Natural killer cell (primary cell): ENCODE data around the gene OGFOD3. TPM values are rescaled to one million over a fixed set of nuclear protein-coding genes. Genes with fewer than 3 reads are reported as not detected.
A peak's percentile ranks its signal among the peaks of the same experiment; 100 is the strongest.

Experiments
- ATAC-seq, 3 donors: fragments of 150-1000 bp in 2 of 3; fragments of 200-7000 bp in 1 of 3; cut with Tn5 transposase; 1 replicate in 1 of 3; 2 replicates in 2 of 3; pipeline ENCODE4 v1.10.0; 2021; ENCODE audit warnings: mild to moderate bottlenecking in 2 of 3, moderate library complexity in 2 of 3
- DNase-seq, 2 donors: peaks; one replicate each; pipeline versions ENCODE4 v3.0.0 to v3.0.0-alpha.2; 2013 to 2021; ENCODE audit warnings: mixed read lengths in 1 of 2
- H3K27ac ChIP-seq: one replicate; pipeline ENCODE4 v1.5.1; 2013; ENCODE audit warnings: mild to moderate bottlenecking, low read length
- H3K27me3 ChIP-seq: one replicate; pipeline ENCODE4 v1.6.1; 2013; ENCODE audit warnings: low read length; ENCODE audit not compliant: control insufficient read depth, insufficient read depth
- H3K36me3 ChIP-seq: one replicate; pipeline ENCODE4 v1.6.1; 2013; ENCODE audit warnings: low read length; ENCODE audit not compliant: control insufficient read depth, insufficient read depth
- H3K4me1 ChIP-seq: one replicate; pipeline ENCODE4 v1.6.1; 2013; ENCODE audit warnings: low read length; ENCODE audit not compliant: control insufficient read depth, insufficient read depth
- H3K4me3 ChIP-seq: one replicate; pipeline ENCODE4 v1.5.1; 2013; ENCODE audit warnings: low read length
- H3K9me3 ChIP-seq: one replicate; pipeline ENCODE4 v1.6.1; 2013; ENCODE audit warnings: low read length; ENCODE audit not compliant: control insufficient read depth, insufficient read depth
- H3K27ac Mint-ChIP-seq, 2 donors: one replicate each; pipeline ENCODE4 v1.8.0; 2022; ENCODE audit warnings: mild to moderate bottlenecking in 2 of 2, mixed read lengths in 2 of 2, moderate library complexity in 1 of 2
- H3K27me3 Mint-ChIP-seq, 2 donors: one replicate each; pipeline ENCODE4 v1.8.0; 2022; ENCODE audit warnings: low read depth in 2 of 2, mixed read lengths in 2 of 2
- H3K36me3 Mint-ChIP-seq: one replicate; pipeline ENCODE4 v1.8.0; 2022; ENCODE audit warnings: mixed read lengths
- H3K4me1 Mint-ChIP-seq, 2 donors: one replicate each; pipeline ENCODE4 v1.8.0; 2022; ENCODE audit warnings: mixed read lengths in 2 of 2
- H3K4me3 Mint-ChIP-seq: one replicate; pipeline ENCODE4 v1.8.0; 2022; ENCODE audit warnings: mild to moderate bottlenecking, moderate library complexity, mixed read lengths
- H3K9me3 Mint-ChIP-seq, 2 donors: one replicate each; pipeline ENCODE4 v1.8.0; 2022; ENCODE audit warnings: mixed read lengths in 2 of 2
- CTCF ChIP-seq: fragments of 200-600 bp; IDR thresholded peaks from one replicate; pipeline ENCODE4 v1.8.0; 2022; ENCODE audit warnings: antibody characterized with exemption
- whole genome bisulfite sequencing: methylation state at CpG from one replicate; pipeline ENCODE4 v1.1.7; 2013; ENCODE audit warnings: missing lambda C conversion rate; ENCODE audit not compliant: insufficient coverage; 5-methylcytosine and 5-hydroxymethylcytosine counted together
- intact Hi-C: fragments of 100-400 bp; cut with micrococcal nuclease; formaldehyde crosslinking; loops from one replicate; pipeline ENCODE4 v1.14.2; 2022
- total RNA-seq, 4 donors: library from RNA; stranded (reverse); fragments of 120-200 nt in 1 of 4; gene quantifications; one replicate each; pipeline versions ENCODE4 v1.2.3 to v1.2.4, GENCODE V29; 2013 to 2022

OGFOD3 gene
- total RNA-seq, 3 donors from 2014 or later (not counting 1 experiment from before 2014, with no cell fraction given) = 21.6 to 28.6 (median 23.3) TPM

DNA sequence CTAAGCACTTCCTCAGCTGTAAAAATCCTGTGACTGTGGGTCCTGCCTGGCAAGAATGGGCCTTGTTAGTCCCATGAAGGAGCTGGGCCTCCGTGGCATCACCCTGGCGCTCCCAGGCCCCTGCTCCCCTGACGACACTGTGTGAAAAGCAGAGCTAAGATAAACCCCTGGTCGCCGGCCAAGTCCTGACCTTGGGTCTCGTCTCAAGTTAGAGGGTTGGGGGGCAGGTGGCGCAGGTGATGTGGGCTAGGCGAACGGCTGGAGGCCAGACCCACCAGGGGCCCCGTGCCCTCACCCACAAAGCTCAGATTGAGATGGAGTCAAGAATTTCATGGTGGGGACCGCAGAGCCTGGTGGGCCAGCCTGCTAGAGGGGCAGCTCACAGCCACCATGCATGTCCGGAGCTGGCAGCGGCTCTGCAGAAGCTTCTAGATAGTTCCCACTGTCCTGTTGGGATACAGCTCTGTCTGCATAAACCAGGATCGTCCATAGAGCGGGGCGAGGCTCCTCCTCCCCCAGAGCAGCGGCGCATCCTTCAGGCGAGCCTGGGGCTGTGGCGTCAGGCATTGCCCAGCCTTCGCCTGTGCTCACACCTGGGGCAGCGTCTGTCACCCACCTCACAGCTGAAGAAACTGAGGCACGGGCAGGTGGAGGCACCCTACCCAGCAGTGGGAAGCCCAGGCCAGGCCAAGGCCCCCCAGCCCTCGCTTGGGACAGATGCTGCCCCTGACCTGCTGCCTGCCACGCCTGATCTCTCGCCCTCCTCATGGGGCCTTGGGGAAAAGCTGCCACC is 20.2 kb upstream of the OGFOD3 start:
- ATAC-seq (no peak), DNase-seq (no peak)
- H3K4me1 ChIP-seq = peaks cover 55% of the 10 kb centered on the region
- Mint-ChIP-seq H3K27me3 (no peaks in the 10 kb centered on the region), H3K27ac (no peak overlapping the region), H3K4me3 (no peak overlapping the region), H3K4me1 (peaks cover 12 to 29% of the 10 kb centered on the region in 2 donors), H3K9me3 (no peaks in the 10 kb centered on the region), H3K36me3 (no peaks in the 10 kb centered on the region)
- WGBS = 94% methylated on average over 26 of the region's 26 CpGs
- H3K4me3 ChIP-seq = no peak overlapping the region
- H3K27ac ChIP-seq = no peak overlapping the region
- H3K27me3 ChIP-seq = no peaks in the 10 kb centered on the region
- TF ChIP-seq CTCF = no peak
- H3K36me3 ChIP-seq = peaks cover 36% of the 10 kb centered on the region
- intact Hi-C loops = no loop called here
- H3K9me3 ChIP-seq = no peaks in the 10 kb centered on the region

- WGBS = 97% methylated on average over 18 of the region's 18 CpGs
These were observed 18.9 kb upstream of the OGFOD3 start for GRCh38 chr17:82437325-82437668.

DNA sequence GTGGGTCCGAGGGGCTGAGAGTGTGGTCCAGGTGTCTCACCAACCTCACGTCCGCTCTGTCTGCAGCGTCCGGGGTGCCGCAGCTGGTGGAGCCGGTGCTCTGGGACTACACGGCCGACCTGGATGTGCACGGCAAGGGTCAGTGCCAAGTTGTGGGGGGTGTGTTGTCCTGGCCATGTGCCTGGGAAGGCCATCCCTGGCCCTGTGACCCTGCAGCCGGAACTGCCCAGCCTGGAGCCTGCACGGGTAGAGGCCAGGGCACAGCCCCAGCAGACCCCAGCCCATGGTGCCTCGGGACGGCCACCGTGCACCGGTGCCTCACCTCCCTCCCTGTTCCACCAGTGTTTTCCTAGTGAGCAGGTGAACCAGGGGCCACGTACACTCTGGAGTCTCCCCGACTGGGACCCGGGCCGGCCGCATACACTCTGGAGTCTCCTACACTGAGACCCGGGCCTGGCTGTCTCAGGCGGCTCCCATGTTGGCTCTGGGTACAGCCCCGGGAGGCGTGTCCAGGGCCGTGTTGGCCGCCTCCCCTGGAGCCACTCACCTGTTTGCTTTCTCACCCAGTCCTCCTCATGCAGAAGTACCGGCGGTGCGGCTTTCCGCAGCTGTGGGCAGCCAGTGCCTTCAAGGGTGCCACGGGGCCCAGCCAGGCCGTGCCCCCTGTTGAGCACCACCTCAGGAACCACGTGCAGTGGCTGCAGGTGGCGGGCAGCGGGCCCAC is 18.4 kb upstream of the OGFOD3 start:
- no peak for DNase-seq
- peaks cover 21% of the 10 kb centered on the region for H3K36me3 ChIP-seq
- H3K36me3 Mint-ChIP-seq = no peaks in the 10 kb centered on the region

More at GRCh38 chr17:82437325-82437668, 18.9 kb upstream of the OGFOD3 start:
- DNase-seq (no peak), ATAC-seq (no peak)
- Histone ChIP-seq H3K27ac (no peak overlapping the region), H3K27me3 (no peaks in the 10 kb centered on the region), H3K9me3 (no peaks in the 10 kb centered on the region), H3K4me3 (no peak overlapping the region), H3K4me1 (peaks cover 57% of the 10 kb centered on the region), H3K36me3 (peaks cover 24% of the 10 kb centered on the region)
- no peaks in the 10 kb centered on the region for H3K36me3 Mint-ChIP-seq
- no peak overlapping the region for H3K27ac Mint-ChIP-seq
- no peaks in the 10 kb centered on the region for H3K27me3 Mint-ChIP-seq
- no peak overlapping the region for H3K4me3 Mint-ChIP-seq
- peaks cover 12 to 31% of the 10 kb centered on the region in 2 donors for H3K4me1 Mint-ChIP-seq
- no peak for TF ChIP-seq CTCF
- H3K9me3 Mint-ChIP-seq = no peaks in the 10 kb centered on the region
- intact Hi-C loops = no loop called here

More for the DNA sequence above, 18.4 kb upstream of the OGFOD3 start:
- 96% methylated on average over 36 of the region's 36 CpGs for WGBS
- H3K9me3 ChIP-seq = no peaks in the 10 kb centered on the region
- peak overlapping the region in 1 of 2 donors; percentile 76 for H3K27ac Mint-ChIP-seq
- no peak overlapping the region for H3K4me3 Mint-ChIP-seq
- ATAC-seq = no peak
- H3K4me1 ChIP-seq = peaks cover 62% of the 10 kb centered on the region
- no peaks in the 10 kb centered on the region for H3K27me3 Mint-ChIP-seq
- H3K9me3 Mint-ChIP-seq = no peaks in the 10 kb centered on the region
- intact Hi-C loops = no loop called here
- H3K4me1 Mint-ChIP-seq = peaks cover 12 to 31% of the 10 kb centered on the region in 2 donors
- H3K27me3 ChIP-seq = no peaks in the 10 kb centered on the region
- H3K27ac ChIP-seq = no peak overlapping the region
- no peak for TF ChIP-seq CTCF
- H3K4me3 ChIP-seq = no peak overlapping the region
